Loucy (cell line): Measurements from ENCODE around the gene KCNQ4.

Experiments used
- H2AFZ ChIP-seq: fragments of 200-600 bp; sonication (generic); 2 replicates; pipeline ENCODE4 v1.6.0; 2016; ENCODE audit warnings: antibody characterized with exemption, mild to moderate bottlenecking, low read length, moderate library complexity
- H3F3A ChIP-seq: fragments of 200-600 bp; 2 replicates; pipeline ENCODE4 v1.6.0; 2016; ENCODE audit warnings: antibody characterized with exemption, low read depth, mild to moderate bottlenecking
- H3K27me3 ChIP-seq: fragments of 200-600 bp; sonication (generic); 2 replicates; pipeline ENCODE4 v1.6.1; 2014; ENCODE audit warnings: low read length, mild to moderate bottlenecking; ENCODE audit not compliant: insufficient read depth, poor library complexity, severe bottlenecking
- H3K36me3 ChIP-seq: fragments of 200-600 bp; sonication (generic); 2 replicates; pipeline ENCODE4 v1.6.1; 2016; ENCODE audit warnings: low read length; ENCODE audit not compliant: insufficient read depth
- H3K4me1 ChIP-seq: fragments of 200-600 bp; sonication (generic); 2 replicates; pipeline ENCODE4 v1.5.1; 2014; ENCODE audit warnings: low read length, mild to moderate bottlenecking; ENCODE audit not compliant: insufficient read depth, poor library complexity, severe bottlenecking
- H3K4me2 ChIP-seq: fragments of 200-600 bp; sonication (generic); 2 replicates; pipeline ENCODE4 v1.6.0; 2014; ENCODE audit warnings: antibody characterized with exemption, low read length, low read depth, mild to moderate bottlenecking; ENCODE audit not compliant: poor library complexity, severe bottlenecking
- H3K4me3 ChIP-seq: fragments of 200-600 bp; sonication (generic); 2 replicates; pipeline ENCODE4 v1.5.1; 2014; ENCODE audit warnings: low read length, mild to moderate bottlenecking, mixed read lengths; ENCODE audit not compliant: poor library complexity, severe bottlenecking
- H3K79me2 ChIP-seq: fragments of 200-600 bp; sonication (generic); 2 replicates; pipeline ENCODE4 v1.6.1; 2014; ENCODE audit warnings: low read length; ENCODE audit not compliant: insufficient read depth
- H3K9ac ChIP-seq: fragments of 200-600 bp; sonication (generic); 2 replicates; pipeline ENCODE4 v1.6.0; 2014; ENCODE audit warnings: mild to moderate bottlenecking, low read depth, low read length, moderate library complexity; ENCODE audit not compliant: poor library complexity, severe bottlenecking
- H3K9me2 ChIP-seq: fragments of 200-600 bp; sonication (generic); replicated peaks from 2 replicates; pipeline ENCODE4 v1.6.1; 2016; ENCODE audit warnings: low read depth, low read length, mixed read lengths
- H3K9me3 ChIP-seq: fragments of 200-600 bp; sonication (generic); 2 replicates; pipeline ENCODE4 v1.6.1; 2014; ENCODE audit warnings: mild to moderate bottlenecking, antibody characterized with exemption, low read length, low read depth; ENCODE audit not compliant: insufficient read depth
- H4K20me1 ChIP-seq: fragments of 200-600 bp; sonication (generic); 2 replicates; pipeline ENCODE4 v1.6.0; 2014; ENCODE audit warnings: antibody characterized with exemption, low read length, mild to moderate bottlenecking; ENCODE audit not compliant: insufficient read depth, poor library complexity, severe bottlenecking
- EZH2phosphoT487 ChIP-seq: fragments of 200-600 bp; IDR thresholded peaks from 2 replicates; pipeline ENCODE4 v1.6.1; 2018; ENCODE audit warnings: antibody characterized with exemption, mild to moderate bottlenecking, moderate library complexity, borderline replicate concordance
- TF ChIP-seq, protein P1 (sequence below): fragments of 200-600 bp; sonication (generic); conservative IDR thresholded peaks from 2 replicates; pipeline ENCODE4 v1.5.1; 2014; ENCODE audit warnings: mild to moderate bottlenecking, antibody characterized with exemption, low read length

KCNQ4 gene

GRCh38 chr1:40833979-40834378 lies 50.4 kb downstream of the KCNQ4 start:
- H3K4me3 ChIP-seq, result no peak overlapping the region
- no peaks in the 10 kb centered on the region for H3K4me1 ChIP-seq
- no peaks in the 10 kb centered on the region for H3K79me2 ChIP-seq
- TF ChIP-seq, protein P1, sequence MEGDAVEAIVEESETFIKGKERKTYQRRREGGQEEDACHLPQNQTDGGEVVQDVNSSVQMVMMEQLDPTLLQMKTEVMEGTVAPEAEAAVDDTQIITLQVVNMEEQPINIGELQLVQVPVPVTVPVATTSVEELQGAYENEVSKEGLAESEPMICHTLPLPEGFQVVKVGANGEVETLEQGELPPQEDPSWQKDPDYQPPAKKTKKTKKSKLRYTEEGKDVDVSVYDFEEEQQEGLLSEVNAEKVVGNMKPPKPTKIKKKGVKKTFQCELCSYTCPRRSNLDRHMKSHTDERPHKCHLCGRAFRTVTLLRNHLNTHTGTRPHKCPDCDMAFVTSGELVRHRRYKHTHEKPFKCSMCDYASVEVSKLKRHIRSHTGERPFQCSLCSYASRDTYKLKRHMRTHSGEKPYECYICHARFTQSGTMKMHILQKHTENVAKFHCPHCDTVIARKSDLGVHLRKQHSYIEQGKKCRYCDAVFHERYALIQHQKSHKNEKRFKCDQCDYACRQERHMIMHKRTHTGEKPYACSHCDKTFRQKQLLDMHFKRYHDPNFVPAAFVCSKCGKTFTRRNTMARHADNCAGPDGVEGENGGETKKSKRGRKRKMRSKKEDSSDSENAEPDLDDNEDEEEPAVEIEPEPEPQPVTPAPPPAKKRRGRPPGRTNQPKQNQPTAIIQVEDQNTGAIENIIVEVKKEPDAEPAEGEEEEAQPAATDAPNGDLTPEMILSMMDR, result no peak
- TF ChIP-seq EZH2phosphoT487, result no peak
- H3K36me3 ChIP-seq, result no peaks in the 10 kb centered on the region
- H3F3A ChIP-seq, result no peaks in the 10 kb centered on the region
- no peaks in the 10 kb centered on the region for H3K9me2 ChIP-seq
- H2AFZ ChIP-seq, result no peak overlapping the region
- no peaks in the 10 kb centered on the region for H3K9me3 ChIP-seq
- no peaks in the 10 kb centered on the region for H4K20me1 ChIP-seq
- H3K4me2 ChIP-seq, result no peak overlapping the region
- no peaks in the 10 kb centered on the region for H3K27me3 ChIP-seq
- H3K9ac ChIP-seq, result no peak overlapping the region

GRCh38 chr1:40834968-40835545 lies 51.5 kb downstream of the KCNQ4 start:
- Histone ChIP-seq H3K27me3 (no peaks in the 10 kb centered on the region), H4K20me1 (no peaks in the 10 kb centered on the region), H3K9me2 (no peaks in the 10 kb centered on the region), H2AFZ (no peak overlapping the region), H3K4me1 (no peaks in the 10 kb centered on the region), H3K36me3 (no peaks in the 10 kb centered on the region), H3K9me3 (no peaks in the 10 kb centered on the region), H3K79me2 (no peaks in the 10 kb centered on the region), H3K4me3 (no peak overlapping the region), H3K9ac (no peak overlapping the region), H3F3A (no peaks in the 10 kb centered on the region), H3K4me2 (no peak overlapping the region)
- TF ChIP-seq EZH2phosphoT487, result no peak
- TF ChIP-seq, protein P1, result no peak

DNA sequence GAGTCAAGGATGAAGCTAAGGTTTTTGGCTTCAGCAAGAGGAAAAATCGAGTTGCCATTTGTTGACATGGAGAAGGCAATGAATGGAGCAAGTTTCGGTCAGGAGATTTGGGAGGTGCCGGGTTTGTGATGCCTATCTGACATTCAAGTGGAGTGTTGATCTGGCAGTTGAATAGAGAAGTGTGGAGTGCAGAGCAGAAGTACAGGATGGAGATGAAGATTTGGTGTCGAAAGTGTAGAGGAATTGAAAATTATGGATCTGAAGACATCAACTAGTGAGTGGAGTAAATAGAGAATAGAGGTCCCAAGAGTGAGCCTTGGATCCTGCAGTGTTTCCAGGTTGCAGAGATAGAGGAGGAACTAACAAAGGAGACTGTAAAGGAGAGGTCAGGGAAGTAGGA lies 52.7 kb downstream of the KCNQ4 start:
- no peaks in the 10 kb centered on the region for H3K9me3 ChIP-seq
- no peaks in the 10 kb centered on the region for H3K9me2 ChIP-seq
- H3K27me3 ChIP-seq, result no peaks in the 10 kb centered on the region
- TF ChIP-seq EZH2phosphoT487, result no peak
- TF ChIP-seq, protein P1, result no peak
- no peak overlapping the region for H3K9ac ChIP-seq
- no peak overlapping the region for H3K4me3 ChIP-seq
- H3K4me2 ChIP-seq, result no peak overlapping the region
- no peaks in the 10 kb centered on the region for H4K20me1 ChIP-seq
- H3K4me1 ChIP-seq, result peaks cover 8% of the 10 kb centered on the region
- H3K36me3 ChIP-seq, result no peaks in the 10 kb centered on the region
- H2AFZ ChIP-seq, result no peak overlapping the region
- H3K79me2 ChIP-seq, result no peaks in the 10 kb centered on the region
- H3F3A ChIP-seq, result no peaks in the 10 kb centered on the region
